WI38 (cell line): Measurements from ENCODE around the gene ACACA.
"Not testable (repeated sequence)": the region's sequence is repeated elsewhere in the genome, so short reads cannot be mapped to it uniquely, and the experiment has no call there.

Source experiments
- H3K4me3 ChIP-seq: 2 replicates; pipeline ENCODE4 v1.5.1; 2011; ENCODE audit warnings: low read depth, mild to moderate bottlenecking, control low read depth, low read length
- TF ChIP-seq, protein P1 (sequence below): IDR thresholded peaks from 2 replicates; pipeline ENCODE4 v1.5.1; 2012; ENCODE audit warnings: low read depth, mild to moderate bottlenecking, control low read depth, low read length

The ACACA gene

DNA sequence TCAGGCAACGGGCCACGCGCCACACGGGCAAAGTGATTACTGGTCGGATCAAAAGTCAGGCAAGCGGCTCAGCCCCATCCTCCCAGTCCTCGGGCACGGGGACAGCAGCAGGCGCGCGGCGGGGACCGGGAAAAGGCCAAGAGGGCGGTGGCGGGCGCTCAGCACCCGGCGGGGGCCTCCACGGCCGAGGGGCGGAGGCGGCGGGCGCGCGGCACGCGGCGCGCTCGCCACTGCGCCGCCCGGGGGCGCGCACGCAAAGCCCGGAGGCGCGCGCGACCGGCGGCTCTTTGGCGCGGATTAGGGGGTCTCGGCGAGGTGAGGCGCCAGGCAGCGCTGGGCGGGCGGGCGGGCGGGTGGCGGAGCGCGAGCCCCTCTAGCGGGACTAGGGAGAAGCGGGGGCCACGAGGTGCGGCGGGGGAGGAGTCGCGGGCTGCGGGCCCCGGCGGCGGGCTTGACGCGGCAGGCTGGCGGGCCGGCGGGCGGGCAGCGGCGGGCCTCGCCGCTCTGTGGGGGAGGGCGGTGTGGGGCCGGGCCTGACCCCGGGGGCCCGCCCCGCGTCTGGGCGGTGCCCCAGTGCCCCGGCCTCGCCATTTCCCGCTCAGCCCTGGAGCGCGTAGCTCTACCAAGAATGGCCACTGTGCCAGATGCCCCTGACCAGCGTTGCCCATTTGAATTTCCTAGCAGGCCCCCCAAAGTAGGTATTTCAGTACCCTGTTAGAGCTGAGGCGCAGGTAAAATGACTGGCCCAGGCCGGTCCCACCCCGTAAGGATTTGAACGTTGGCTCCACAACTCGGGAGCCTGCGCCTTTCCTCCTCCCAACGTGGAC, at the start of gene ACACA, which contains the start of gene TADA2A:
TSS of gene ACACA (minus strand) at position 202 of the 827 bp plus-strand sequence. CDS start 537 bp downstream, outside the sequence.
TSS of gene TADA2A (plus strand) at position 252 of the 827 bp plus-strand sequence. CDS start 4,480 bp downstream, outside the sequence.
- H3K4me3 ChIP-seq, result peak within 1 kb of the TSS; percentile 86
- TF ChIP-seq, protein P1, sequence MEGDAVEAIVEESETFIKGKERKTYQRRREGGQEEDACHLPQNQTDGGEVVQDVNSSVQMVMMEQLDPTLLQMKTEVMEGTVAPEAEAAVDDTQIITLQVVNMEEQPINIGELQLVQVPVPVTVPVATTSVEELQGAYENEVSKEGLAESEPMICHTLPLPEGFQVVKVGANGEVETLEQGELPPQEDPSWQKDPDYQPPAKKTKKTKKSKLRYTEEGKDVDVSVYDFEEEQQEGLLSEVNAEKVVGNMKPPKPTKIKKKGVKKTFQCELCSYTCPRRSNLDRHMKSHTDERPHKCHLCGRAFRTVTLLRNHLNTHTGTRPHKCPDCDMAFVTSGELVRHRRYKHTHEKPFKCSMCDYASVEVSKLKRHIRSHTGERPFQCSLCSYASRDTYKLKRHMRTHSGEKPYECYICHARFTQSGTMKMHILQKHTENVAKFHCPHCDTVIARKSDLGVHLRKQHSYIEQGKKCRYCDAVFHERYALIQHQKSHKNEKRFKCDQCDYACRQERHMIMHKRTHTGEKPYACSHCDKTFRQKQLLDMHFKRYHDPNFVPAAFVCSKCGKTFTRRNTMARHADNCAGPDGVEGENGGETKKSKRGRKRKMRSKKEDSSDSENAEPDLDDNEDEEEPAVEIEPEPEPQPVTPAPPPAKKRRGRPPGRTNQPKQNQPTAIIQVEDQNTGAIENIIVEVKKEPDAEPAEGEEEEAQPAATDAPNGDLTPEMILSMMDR, result no peak

DNA sequence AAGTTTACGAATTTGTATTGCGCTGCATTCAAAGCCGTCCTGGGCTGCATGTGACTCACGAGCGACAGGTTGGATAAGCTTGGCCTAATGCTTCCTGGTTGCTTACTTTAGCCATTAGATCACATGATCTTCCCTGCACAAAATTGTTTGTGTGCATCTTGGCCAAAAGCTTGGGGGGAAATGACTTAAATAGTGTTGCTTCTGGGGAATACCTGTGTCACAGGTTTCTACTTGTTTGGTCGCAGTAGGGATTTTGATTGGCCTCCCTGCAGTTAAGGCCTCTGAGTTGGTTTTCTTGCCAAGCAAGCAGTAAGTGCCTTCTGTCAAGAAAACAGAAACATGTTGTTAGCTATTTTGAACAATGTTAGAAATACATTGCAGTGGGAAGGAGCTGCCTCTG, 43.5 kb upstream of the ACACA start:
- no peak overlapping the region for H3K4me3 ChIP-seq
- TF ChIP-seq, protein P1, result no peak

DNA sequence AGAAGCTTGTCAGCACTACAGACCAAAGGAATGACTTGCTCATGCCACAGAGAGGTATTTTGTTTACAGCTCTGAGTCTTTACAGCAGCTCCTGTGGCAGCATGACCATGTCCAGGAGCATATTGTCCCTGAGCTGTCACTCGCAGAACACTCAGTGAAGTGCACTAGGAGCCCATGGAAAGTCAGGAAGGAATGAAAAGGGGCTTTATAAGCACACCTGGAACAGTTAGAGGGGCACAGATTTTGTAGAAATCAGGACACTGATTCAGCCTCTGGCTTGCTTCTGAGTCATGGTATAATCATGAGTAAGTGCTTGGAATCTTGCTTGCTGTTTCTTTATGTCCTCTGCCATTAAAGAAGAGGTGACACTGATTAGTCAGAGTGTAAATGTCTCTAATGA, 41.0 kb upstream of the ACACA start:
- no peak overlapping the region for H3K4me3 ChIP-seq
- TF ChIP-seq, protein P1, result no peak

DNA sequence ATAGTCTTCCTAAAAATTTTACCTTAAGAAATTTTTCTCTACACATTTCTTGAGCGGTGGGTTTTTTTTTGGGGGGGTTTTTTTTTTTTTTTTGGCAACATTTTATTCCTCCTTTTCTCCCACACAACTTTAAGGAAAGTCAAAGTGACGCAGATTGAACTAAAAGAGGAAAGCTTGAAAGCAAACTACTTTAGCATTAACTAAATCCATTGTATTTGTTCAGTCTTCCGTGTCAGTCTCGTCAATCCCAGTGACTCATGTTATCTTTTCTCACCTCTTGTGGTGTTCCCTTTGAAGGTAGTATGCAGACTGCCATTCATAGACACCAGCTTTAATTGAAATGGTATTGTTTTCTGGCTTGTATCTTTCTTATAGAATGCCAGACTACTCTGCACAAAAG, 39.4 kb upstream of the ACACA start:
- TF ChIP-seq, protein P1, result no peak
- H3K4me3 ChIP-seq, result no peak overlapping the region

DNA sequence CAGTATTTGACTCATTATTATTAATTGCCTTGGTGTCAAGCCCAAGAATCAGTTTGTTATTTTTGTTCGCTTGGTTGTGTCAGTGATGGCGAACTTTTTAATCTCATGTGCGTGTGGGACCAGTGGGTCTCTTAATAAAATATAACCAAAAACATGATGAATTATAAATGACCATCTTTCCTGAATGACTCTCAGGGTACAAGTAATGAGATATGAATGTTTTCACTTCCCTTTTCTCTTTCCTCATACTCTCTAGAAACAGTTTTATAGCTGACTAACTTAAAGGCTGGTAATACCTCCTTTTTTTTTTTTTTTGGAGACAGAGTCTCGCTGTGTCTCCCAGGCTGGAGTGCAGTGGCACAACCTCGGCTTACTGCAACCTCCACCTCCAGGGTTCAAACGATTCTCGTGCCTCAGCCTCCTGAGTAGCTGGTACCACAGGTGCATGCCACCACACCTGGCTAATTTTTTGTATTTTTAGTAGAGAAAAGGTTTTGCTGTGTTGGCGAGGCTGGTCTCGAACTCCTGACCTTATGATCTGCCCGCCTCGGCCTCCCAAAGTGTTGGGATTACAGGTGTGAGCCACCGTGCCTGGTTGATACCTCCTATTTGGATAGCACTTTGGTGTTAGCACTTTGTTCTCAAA, 34.9 kb upstream of the ACACA start:
- not testable (repeated sequence) for H3K4me3 ChIP-seq

DNA sequence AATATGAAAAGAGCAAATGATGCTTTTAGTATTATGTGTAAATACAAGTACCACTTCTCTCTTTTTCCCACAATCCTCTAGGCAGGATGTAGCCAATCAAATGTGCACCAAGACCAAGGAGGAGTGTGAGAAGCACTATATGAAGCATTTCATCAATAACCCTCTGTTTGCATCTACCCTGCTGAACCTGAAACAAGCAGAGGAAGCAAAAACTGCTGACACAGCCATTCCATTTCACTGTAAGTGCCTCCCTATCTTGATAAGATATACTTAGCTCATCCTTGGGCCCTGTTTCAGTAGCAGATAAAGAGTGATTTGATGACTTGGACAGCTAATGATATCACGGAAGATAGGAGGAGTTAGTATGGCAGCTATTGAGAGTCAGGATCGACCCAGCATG, 33.8 kb upstream of the ACACA start:
- H3K4me3 ChIP-seq, result no peak overlapping the region
- TF ChIP-seq, protein P1, result no peak

DNA sequence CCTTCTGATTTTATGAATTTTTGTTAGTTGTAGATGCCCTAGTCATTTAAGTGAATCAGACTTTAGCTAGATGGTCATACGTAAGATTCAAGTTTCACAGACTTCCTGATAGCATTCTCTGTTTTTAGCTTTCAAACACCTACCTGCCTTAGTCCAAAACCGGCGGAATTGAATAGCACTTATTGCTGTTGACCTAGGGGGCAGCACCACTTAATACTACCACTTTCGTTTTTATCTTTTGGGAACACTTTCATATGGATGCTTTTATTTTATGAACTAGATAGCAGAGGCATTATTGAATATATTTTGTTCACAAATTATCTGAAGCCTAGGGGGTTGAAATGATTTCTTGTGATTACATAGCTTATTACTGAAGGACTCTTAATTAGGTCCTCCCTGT, 31.5 kb upstream of the ACACA start:
- no peak overlapping the region for H3K4me3 ChIP-seq
- TF ChIP-seq, protein P1, result no peak
